GM18526 (cell line): ENCODE data around the gene CYB561.

ENCODE experiments used
- POLR2A ChIP-seq: IDR thresholded peaks from 3 replicates; pipeline ENCODE4 v1.6.1; 2011; ENCODE audit not compliant: insufficient read length; ENCODE audit errors: extremely low read depth

CYB561 gene

DNA sequence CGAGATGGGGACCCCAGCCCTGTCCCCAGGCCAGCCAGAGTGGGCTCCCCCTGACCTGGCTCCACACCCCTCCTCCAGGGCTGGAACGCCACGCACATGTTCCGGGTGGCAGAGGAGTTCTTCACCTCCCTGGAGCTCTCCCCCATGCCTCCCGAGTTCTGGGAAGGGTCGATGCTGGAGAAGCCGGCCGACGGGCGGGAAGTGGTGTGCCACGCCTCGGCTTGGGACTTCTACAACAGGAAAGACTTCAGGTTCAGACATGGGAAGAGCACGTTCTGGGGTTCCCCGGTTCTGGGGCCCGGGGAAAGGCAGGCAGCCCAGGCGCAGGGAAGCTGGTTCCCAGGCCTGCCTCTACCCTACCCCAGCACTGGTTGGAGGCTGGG, 35.4 kb upstream of the CYB561 start:
- TF ChIP-seq POLR2A, result no peak

DNA sequence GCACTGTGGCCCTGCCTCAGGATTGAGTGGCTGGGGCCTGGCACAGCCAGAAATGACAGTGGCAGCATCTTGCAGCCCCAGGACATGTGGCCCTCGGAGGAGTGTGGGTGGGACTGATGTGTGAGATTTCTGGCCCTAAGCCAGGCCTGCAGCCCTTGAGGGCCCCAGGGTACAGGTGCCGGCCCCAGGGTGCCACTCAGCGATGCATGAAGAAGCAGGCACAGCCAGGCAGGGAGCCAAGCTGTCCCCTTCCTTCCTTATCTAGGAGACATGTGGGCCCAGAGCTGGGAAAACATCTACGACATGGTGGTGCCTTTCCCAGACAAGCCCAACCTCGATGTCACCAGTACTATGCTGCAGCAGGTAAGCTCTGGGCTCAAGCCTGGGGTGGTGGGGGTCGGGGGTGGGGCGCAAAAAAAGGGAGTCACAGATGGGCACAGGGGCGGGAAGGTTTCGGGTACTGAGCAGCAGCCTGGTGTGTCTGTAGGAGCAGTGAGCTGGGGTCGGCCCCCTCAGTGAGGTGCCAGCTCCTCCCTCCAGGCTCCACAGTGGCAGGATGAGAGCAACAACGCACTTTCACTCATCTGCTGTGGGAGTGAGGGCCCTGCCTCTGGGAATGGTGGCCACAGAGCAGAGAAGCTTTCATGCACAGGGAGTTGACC, 34.9 kb upstream of the CYB561 start:
- TF ChIP-seq POLR2A, result no peak

DNA sequence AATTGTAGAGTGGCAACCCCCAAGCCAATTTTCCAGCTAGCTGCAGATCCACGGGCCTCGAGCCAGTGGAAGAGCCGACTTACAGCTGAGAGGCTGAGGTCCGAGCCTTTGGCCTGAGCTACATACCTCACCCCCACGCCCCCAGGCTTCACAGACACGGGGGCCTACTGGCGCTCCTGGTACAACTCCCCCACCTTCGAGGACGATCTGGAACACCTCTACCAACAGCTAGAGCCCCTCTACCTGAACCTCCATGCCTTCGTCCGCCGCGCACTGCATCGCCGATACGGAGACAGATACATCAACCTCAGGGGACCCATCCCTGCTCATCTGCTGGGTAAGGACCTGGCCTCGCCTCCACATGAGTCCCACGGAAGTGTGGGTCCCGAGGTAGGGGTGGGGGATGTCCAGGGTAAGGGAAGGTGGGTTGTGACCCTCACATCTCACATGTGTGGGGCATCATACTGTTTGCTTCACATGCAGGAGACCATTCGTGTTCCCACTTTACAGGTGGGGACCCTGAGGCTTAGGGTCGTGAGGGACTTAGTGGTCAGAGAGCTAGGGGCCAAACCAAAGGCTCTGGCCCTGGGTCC, 34.2 kb upstream of the CYB561 start:
- TF ChIP-seq POLR2A, result no peak

DNA sequence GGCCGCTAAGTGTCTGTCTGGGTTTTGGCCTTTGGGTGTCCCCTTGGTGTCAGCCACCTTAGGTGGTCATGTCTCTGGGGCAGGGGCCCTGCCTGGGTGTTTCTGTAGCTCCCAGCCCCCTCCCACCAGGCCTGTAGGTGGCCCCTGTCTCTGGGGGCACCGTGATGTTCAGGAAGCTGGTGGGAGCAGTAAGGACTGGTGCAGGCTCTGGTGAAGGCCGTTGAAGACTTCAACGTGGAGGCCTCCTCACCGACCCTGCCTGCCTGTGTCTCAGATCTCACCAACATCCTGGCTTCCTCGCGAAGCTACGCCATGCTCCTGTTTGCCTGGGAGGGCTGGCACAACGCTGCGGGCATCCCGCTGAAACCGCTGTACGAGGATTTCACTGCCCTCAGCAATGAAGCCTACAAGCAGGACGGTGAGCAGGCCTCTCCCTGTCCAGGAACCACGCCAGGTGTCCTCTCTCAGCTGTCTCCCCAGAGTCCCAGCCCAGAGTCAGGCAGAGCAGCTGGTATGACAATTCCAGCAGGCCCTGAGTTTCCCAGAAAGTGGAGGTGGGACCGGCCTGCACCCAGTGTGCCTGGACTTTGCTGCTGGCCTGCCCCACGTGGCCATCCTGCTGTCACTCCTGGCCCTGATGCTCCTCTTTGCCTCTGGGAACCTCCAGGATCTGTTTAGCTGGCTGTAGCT, 33.5 kb upstream of the CYB561 start:
- no peak for TF ChIP-seq POLR2A

DNA sequence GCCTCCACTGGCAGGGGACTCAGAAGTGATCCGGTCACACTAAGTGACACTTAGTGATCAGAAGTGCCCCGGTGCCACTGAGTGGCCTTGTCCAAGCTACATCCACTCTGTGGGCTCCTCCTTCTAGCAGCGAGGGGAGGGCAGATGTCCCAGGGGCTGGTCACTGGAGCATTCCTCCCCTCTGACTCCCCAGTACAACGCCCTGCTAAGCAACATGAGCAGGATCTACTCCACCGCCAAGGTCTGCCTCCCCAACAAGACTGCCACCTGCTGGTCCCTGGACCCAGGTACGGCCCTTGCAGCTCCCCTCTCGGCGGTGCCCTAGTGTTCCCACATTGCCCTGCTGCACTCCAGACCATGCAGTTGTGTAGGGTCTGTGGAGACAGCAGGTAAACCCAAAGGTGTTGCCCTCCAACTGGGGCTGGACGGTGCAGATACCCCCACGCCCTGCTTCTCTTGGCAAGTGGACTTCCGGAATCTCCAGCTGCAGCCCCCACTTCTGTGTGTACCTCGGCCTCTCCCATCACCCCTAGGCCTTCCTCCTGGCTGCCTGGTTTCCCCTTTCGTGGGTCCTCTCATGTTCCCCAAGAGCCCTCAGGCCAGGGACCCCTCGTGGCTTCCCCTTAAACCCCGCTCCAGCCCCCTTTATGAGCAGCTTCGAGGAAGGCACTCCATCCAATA, 32.8 kb upstream of the CYB561 start:
- TF ChIP-seq POLR2A, result no peak

DNA sequence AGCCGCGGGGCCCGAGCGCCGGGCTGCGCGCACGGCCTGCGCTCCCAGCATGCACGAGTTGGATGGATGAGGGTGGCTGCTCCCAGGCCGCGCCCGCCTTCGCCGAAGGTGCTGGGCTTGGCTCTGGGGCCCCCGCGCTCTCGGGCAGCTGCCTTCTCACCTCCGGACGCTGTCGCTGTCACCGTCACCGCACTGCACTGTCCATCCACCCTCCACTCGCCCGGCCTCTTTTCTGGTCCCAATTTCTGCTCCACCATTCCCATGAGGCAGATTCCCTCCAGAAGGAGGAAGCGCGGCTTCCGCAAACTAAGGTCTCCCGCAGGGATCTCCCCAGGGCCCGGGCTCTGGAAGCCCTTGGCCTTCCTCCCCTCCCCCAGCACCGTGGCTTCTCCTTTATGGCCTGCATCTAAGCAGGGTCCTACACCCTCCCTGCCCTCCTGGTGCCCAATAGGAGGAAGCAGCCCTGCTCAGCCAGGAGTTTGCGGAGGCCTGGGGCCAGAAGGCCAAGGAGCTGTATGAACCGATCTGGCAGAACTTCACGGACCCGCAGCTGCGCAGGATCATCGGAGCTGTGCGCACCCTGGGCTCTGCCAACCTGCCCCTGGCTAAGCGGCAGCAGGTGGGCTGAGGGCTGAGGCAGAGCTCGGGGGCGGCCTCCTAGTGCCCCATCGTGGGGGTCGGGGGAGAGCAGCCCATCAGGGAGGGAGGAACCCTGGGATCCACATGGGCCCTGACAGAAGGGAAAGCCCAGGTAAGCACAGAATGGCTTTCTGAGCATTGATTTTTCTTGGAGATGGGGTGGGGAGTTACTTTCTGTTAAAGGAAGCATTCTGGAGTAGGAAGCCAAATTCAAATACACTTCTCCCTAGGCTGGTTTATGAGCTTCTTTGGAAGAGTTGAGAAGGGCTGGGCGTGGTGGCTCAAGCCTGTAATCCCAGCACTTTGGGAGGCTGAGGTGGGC, 31.7 kb upstream of the CYB561 start:
- no peak for TF ChIP-seq POLR2A

DNA sequence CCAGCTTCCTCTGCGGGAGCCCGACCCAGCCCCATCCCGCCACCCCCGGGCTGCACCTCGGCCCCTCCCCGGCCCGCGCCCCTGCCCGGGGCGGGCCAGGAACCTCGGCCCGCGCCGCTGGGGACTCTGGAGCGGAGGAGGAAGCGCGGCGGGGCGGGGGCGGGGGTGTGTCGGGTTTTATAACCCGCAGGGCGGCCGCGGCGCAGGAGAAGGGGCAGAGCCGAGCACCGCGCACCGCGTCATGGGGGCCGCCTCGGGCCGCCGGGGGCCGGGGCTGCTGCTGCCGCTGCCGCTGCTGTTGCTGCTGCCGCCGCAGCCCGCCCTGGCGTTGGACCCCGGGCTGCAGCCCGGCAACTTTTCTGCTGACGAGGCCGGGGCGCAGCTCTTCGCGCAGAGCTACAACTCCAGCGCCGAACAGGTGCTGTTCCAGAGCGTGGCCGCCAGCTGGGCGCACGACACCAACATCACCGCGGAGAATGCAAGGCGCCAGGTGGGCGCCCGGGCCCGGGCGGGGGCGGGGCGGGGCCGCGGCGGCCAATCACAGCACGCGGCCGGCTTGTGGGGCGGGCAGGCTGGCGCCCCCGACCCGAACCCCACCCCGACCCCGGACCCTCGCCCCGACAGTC, 30.9 kb upstream of the CYB561 start, which contains the start of gene ACE:
Gene ACE, plus strand, starts transcription at position 208 of the 626 bp plus-strand sequence. Its CDS starts 34 bp downstream, at position 242.
- TF ChIP-seq POLR2A, result no peak

DNA sequence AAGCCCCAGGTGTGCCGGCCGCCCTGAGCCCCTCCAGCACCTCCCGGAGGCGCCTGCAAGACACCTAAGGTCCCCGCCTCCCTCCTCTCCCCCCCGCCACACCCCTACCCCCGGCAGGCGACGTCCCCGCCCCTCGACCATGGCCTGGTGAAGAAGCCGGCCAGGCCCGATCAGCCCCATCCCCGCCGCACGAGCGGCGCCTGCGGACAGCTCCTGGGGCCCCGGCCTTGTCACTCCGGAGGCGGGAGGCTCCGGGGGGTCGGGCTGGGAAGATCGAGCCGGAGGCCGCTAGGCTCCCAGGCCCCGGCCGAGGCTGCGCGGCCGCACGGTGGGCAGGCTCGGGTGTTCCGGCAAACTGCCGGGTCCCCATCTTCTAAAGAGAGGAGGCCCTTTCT, 30.4 kb upstream of the CYB561 start:
- no peak for TF ChIP-seq POLR2A

DNA sequence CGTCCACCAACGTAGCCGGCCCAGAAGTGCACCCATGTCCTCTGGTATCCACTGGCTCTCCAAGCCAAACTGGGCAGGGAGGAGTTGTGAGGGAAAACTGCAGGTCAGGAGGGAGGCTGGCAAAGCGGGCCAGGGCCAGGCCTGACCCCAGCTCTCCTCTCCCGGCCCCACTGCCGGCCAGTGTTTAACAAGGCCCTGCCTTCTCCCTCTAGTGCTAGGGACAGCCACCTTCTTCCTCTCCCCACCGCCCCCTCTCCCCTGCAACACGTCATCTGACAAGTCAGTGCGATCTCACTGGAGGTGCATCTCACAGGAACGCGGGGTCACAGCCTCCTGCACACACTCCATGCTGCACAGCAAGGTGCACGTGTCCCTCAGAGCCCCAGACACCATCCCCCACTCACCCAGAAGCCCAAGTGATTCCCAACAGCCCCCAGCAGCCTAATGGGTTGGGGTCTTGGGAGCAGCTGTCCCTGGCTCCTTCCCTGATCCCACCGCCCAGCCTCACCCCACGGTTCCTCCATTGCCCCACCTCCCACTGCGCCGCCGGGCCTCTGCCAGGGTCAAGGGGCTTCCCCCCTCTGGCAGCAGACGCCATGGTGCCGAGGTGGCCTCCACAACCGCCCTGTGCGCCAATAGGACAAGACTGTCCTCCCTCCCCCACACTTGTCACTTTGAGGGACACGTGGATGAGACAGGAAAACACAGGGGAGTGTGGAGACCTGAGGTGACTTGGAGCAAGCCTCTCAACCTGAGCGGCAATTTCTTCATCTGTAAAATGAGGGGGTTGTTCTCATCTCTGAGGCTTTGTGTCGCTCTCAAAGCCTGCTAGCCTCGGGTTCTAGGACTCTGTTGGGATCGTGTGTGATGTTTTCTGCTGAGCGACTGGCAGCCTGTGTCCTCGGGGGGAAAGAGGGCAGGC, 29.6 kb upstream of the CYB561 start:
- no peak for TF ChIP-seq POLR2A

DNA sequence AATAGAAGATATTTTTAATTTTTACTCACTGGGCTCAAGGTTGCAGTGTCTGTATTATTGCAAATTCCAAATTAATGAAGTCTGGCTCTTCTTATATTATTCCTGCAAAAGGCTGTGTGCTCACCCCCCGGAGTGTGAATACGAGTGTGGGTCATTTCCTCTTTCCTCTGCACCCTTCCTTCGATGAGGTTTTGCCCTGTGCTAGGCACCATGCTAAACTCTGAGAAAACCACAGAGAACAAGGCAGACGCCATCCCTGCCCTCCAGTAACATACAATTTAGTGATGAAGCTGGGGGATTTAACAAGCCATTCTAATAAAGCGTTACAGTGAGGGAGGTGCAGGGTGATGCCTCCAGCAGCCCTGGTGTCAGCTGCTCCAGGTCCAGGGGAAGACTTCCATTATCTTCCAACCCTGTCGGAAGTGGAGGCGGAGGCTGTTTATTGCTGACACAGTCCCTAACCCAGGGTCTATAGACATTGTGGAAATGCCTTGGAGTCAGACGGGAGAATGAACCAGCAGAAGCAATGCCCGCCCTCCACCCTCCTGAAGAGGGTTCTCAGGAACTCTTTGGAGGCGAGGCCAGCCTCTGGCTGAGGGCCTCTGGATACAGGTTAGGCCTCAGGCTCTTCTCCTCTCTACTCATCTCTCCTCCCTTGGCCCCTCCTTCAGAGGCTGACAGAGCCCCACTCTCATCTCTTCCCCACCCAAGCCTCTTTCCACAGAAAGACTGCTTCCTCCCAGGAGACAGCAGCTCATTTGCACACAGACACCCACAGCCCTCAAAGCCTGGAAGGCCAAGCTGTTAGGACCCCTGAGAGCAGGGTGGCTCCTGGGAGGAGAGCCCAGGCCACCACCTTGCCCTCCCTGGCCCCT, 28.7 kb upstream of the CYB561 start:
- no peak for TF ChIP-seq POLR2A

DNA sequence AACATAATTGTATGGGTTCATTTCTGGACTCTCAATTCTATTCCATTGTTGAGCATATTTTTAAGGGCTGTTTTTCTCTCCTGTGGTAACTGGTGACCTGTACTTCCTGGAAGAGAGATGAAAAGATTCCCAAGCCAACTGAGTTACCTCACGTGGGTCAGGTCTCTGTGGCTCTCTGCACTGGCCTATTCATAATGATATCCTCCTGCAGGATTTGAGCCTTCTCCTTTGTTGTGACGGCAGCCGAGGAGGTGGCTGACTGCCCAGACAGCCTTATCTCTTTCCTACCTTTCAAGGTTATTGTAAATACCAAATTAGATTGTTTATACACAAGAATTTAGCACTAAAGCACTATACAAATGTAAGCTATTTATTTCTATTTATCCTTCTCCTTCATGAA, 28.1 kb upstream of the CYB561 start:
- no peak for TF ChIP-seq POLR2A

DNA sequence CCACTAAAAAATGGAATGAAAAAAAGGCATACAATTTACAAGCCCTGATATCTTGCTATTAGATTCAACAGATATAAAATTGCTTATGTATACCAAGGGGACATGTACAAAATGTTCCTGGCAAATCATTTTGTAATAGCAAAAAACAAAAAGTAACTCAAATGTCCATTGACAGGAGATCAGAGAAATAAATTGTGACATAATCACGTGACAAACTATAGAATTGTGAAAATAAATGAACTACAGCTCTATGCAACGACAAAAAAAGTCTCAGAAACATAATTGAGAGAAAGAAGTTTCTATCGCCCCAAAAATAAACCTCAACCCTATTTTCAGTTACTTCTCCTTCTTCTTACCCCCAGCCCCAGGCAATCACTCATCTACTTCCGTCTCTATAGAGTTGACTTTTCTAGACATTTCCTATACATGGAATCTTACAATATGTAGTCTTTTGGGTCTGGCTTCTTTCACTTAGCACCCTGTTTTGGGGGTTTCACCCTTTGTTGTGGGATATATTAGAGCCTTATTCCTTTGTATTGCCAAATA, 18.7 kb upstream of the CYB561 start:
- TF ChIP-seq POLR2A, result no peak

DNA sequence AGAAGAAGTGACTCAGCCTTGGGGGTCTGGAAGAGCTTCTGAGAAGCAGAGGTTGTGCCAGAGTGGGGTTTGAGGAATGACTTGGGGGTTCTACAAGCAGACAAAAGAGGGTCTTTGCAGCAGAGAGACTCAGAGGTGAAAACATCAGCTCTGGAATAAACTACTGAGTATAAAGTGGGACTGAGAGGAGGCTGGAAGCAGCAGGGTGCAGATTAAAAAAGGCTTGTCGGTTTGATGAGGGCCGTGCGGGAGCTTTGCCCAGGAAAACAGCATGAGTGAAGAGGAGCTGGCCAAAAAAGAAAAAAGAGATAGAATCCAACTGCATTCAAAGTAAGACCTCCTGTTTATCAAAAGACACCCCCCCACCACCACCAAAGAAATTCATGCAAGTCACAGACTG, 17.7 kb upstream of the CYB561 start:
- no peak for TF ChIP-seq POLR2A
